Neural cell (in vitro differentiated cells): ENCODE data around the gene ZNF33A. TPM values are rescaled to one million over a fixed set of nuclear protein-coding genes. Genes with fewer than 3 reads are reported as not detected.
"Not testable (repeated sequence)": the region's sequence is repeated elsewhere in the genome, so short reads cannot be mapped to it uniquely, and the experiment has no call there.

Experiments
- H2AFZ ChIP-seq: fragments of 200-600, 300-800 bp; sonication (generic), shearing (Covaris generic); 2 replicates; pipeline ENCODE4 v1.6.0; 2014; ENCODE audit warnings: low read depth, mild to moderate bottlenecking, antibody characterized with exemption, low read length, moderate library complexity
- H3F3A ChIP-seq: fragments of 200-600 bp; shearing (Covaris generic); 2 replicates; pipeline ENCODE4 v1.6.1; 2016; ENCODE audit warnings: mild to moderate bottlenecking, moderate library complexity, mixed read lengths, antibody characterized with exemption, low read length; ENCODE audit not compliant: insufficient read depth, poor library complexity, severe bottlenecking
- H3K27ac ChIP-seq: fragments of 200-600, 300-800 bp; sonication (generic), shearing (Covaris generic); 2 replicates; pipeline ENCODE4 v1.5.1; 2014; ENCODE audit warnings: mild to moderate bottlenecking, low read length, moderate library complexity
- H3K27me3 ChIP-seq: fragments of 300-800, 200-600 bp; sonication (generic), shearing (Covaris generic); 2 replicates; pipeline ENCODE4 v1.6.0; 2014; ENCODE audit warnings: mild to moderate bottlenecking, low read depth, low read length, moderate library complexity; ENCODE audit not compliant: insufficient read depth
- H3K36me3 ChIP-seq: fragments of 300-800, 200-600 bp; sonication (generic), shearing (Covaris generic); 2 replicates; pipeline ENCODE4 v1.5.1; 2014; ENCODE audit warnings: mild to moderate bottlenecking, antibody characterized with exemption, low read length, moderate library complexity; ENCODE audit not compliant: insufficient read depth
- H3K4me2 ChIP-seq: fragments of 300-800, 200-600 bp; sonication (generic), shearing (Covaris generic); 2 replicates; pipeline ENCODE4 v1.6.0; 2014; ENCODE audit warnings: mild to moderate bottlenecking, low read length
- H3K4me3 ChIP-seq: fragments of 300-800, 200-600 bp; sonication (generic), shearing (Covaris generic); 2 replicates; pipeline ENCODE4 v1.5.1; 2014; ENCODE audit warnings: mild to moderate bottlenecking, low read length, moderate library complexity
- H3K79me2 ChIP-seq: fragments of 200-600 bp; shearing (Covaris generic); replicated peaks from 2 replicates; pipeline ENCODE4 v1.6.0; 2014; ENCODE audit warnings: mild to moderate bottlenecking, low read length, moderate library complexity; ENCODE audit not compliant: insufficient read depth
- H3K9ac ChIP-seq: fragments of 300-800, 200-600 bp; sonication (generic), shearing (Covaris generic); 2 replicates; pipeline ENCODE4 v1.6.1; 2016; ENCODE audit warnings: mild to moderate bottlenecking, low read length, mixed read lengths
- H3K9me2 ChIP-seq: fragments of 200-600 bp; shearing (Covaris generic); 2 replicates; pipeline ENCODE4 v1.6.1; 2016; ENCODE audit warnings: mild to moderate bottlenecking, low read length, mixed read lengths; ENCODE audit not compliant: insufficient read depth
- H3K9me3 ChIP-seq: fragments of 200-600, 300-800 bp; sonication (generic), shearing (Covaris generic); 2 replicates; pipeline ENCODE4 v1.6.1; 2016; ENCODE audit warnings: mild to moderate bottlenecking, mixed run types, low read length, moderate library complexity, mixed read lengths
- H4K20me1 ChIP-seq: fragments of 200-600 bp; shearing (Covaris generic); 2 replicates; pipeline ENCODE4 v1.6.1; 2016; ENCODE audit warnings: mild to moderate bottlenecking, mixed run types; ENCODE audit not compliant: insufficient read depth
- CTCF ChIP-seq: fragments of 450-650 bp; IDR thresholded peaks from 2 replicates; pipeline ENCODE4 v1.5.1; 2014; ENCODE audit warnings: antibody characterized with exemption, mild to moderate bottlenecking, moderate library complexity; ENCODE audit not compliant: poor library complexity, severe bottlenecking
- EP300 ChIP-seq: fragments of 450-650 bp; conservative IDR thresholded peaks from 2 replicates; pipeline ENCODE4 v1.6.1; 2014; ENCODE audit warnings: antibody characterized with exemption, mild to moderate bottlenecking, moderate library complexity; ENCODE audit not compliant: poor library complexity, severe bottlenecking
- EZH2 ChIP-seq: fragments of 200-600, 300-800 bp; shearing (Covaris generic), sonication (generic); IDR thresholded peaks from 2 replicates; pipeline ENCODE4 v1.6.1; 2014; ENCODE audit warnings: antibody characterized with exemption, low read length, borderline replicate concordance, mild to moderate bottlenecking; ENCODE audit not compliant: insufficient read depth, poor library complexity, severe bottlenecking
- MXI1 ChIP-seq: fragments of 450-650 bp; conservative IDR thresholded peaks from 2 replicates; pipeline ENCODE4 v1.6.1; 2014; ENCODE audit warnings: antibody characterized with exemption, mild to moderate bottlenecking; ENCODE audit not compliant: poor library complexity, severe bottlenecking
- POLR2AphosphoS5 ChIP-seq: IDR thresholded peaks from 2 replicates; pipeline ENCODE4 v1.6.1; 2012
- RAD21 ChIP-seq: fragments of 450-650 bp; conservative IDR thresholded peaks from 2 replicates; pipeline ENCODE4 v1.6.1; 2014; ENCODE audit warnings: antibody characterized with exemption, mild to moderate bottlenecking, moderate library complexity
- REST ChIP-seq: IDR thresholded peaks from 2 replicates; pipeline ENCODE4 v1.6.1; 2012; ENCODE audit warnings: borderline replicate concordance
- SMC3 ChIP-seq: fragments of 450-650 bp; conservative IDR thresholded peaks from 2 replicates; pipeline ENCODE4 v1.6.1; 2014; ENCODE audit warnings: antibody characterized with exemption, mild to moderate bottlenecking, moderate library complexity; ENCODE audit not compliant: poor library complexity
- TAF1 ChIP-seq: IDR thresholded peaks from 2 replicates; pipeline ENCODE4 v1.6.1; 2012; ENCODE audit warnings: low read depth
- polyA plus RNA-seq: library from polyadenylated mRNA; depleted of rRNA; stranded (reverse); fragments of >200 nt; gene quantifications from 2 replicates; pipeline ENCODE4 v1.2.3, GENCODE V29; 2014

The ZNF33A gene
- polyA plus RNA-seq, 1 donor from 2014 or later: 55.5 TPM

GRCh38 chr10:38016354-38016753 lies 5.9 kb downstream of the ZNF33A start:
- H3K4me2 ChIP-seq: no peak overlapping the region
- no peaks in the 10 kb centered on the region for H3F3A ChIP-seq
- H3K4me3 ChIP-seq: no peak overlapping the region
- no peaks in the 10 kb centered on the region for H3K27me3 ChIP-seq
- TF ChIP-seq SMC3 (no peak), POLR2AphosphoS5 (no peak), EP300 (no peak), EZH2 (no peak), TAF1 (no peak), MXI1 (no peak), CTCF (no peak), REST (no peak), RAD21 (no peak)
- no peak overlapping the region for H2AFZ ChIP-seq
- H3K9me3 ChIP-seq: no peaks in the 10 kb centered on the region
- H3K79me2 ChIP-seq: peaks cover 11% of the 10 kb centered on the region
- no peaks in the 10 kb centered on the region for H3K9me2 ChIP-seq
- no peaks in the 10 kb centered on the region for H4K20me1 ChIP-seq
- H3K36me3 ChIP-seq: peaks cover 15% of the 10 kb centered on the region
- no peak overlapping the region for H3K27ac ChIP-seq
- no peak overlapping the region for H3K9ac ChIP-seq

GRCh38 chr10:38019124-38019523 lies 8.6 kb downstream of the ZNF33A start:
- not testable (repeated sequence) for H3K27ac ChIP-seq, H3F3A ChIP-seq, H3K9ac ChIP-seq, H2AFZ ChIP-seq, H3K4me3 ChIP-seq, H3K9me3 ChIP-seq, H3K9me2 ChIP-seq, H4K20me1 ChIP-seq, H3K4me2 ChIP-seq, H3K27me3 ChIP-seq, H3K79me2 ChIP-seq
- H3K36me3 ChIP-seq: peaks cover 15% of the 10 kb centered on the region

- TF ChIP-seq MXI1 (no peak), POLR2AphosphoS5 (no peak), EZH2 (no peak), CTCF (no peak), SMC3 (no peak), EP300 (no peak), RAD21 (no peak), REST (no peak), TAF1 (no peak)
- no peak overlapping the region for H2AFZ ChIP-seq
- H3K4me3 ChIP-seq: no peak overlapping the region
- H3K9ac ChIP-seq: no peak overlapping the region
- H3K27me3 ChIP-seq: no peaks in the 10 kb centered on the region
- H3K9me3 ChIP-seq: no peaks in the 10 kb centered on the region
- peaks cover 17% of the 10 kb centered on the region for H3K36me3 ChIP-seq
- no peak overlapping the region for H3K27ac ChIP-seq
- no peaks in the 10 kb centered on the region for H4K20me1 ChIP-seq
- H3K9me2 ChIP-seq: no peaks in the 10 kb centered on the region
- H3K4me2 ChIP-seq: no peak overlapping the region
- H3K79me2 ChIP-seq: no peaks in the 10 kb centered on the region
- no peaks in the 10 kb centered on the region for H3F3A ChIP-seq
Measured at GRCh38 chr10:38025283-38025682, 14.8 kb downstream of the ZNF33A start.
